Body of pancreas (tissue), 4 donors: ENCODE data around the gene GCH1.

Source experiments
- POLR2A ChIP-seq, 3 donors: fragments of 450-650 bp; IDR thresholded peaks; one replicate each; pipeline ENCODE4 v1.6.1; 2016; ENCODE audit warnings: antibody characterized with exemption in 3 of 3, mild to moderate bottlenecking in 2 of 3
- TF ChIP-seq, protein P1 (sequence below), 7 experiments: fragments of 450-650 bp in 4 of 7; fragments of 200-600 bp in 3 of 7; sonication (generic) in 3 of 7; IDR thresholded peaks; one replicate each; pipeline ENCODE4 v1.5.1; 2016 to 2019; ENCODE audit warnings: antibody characterized with exemption in 7 of 7

DNA sequence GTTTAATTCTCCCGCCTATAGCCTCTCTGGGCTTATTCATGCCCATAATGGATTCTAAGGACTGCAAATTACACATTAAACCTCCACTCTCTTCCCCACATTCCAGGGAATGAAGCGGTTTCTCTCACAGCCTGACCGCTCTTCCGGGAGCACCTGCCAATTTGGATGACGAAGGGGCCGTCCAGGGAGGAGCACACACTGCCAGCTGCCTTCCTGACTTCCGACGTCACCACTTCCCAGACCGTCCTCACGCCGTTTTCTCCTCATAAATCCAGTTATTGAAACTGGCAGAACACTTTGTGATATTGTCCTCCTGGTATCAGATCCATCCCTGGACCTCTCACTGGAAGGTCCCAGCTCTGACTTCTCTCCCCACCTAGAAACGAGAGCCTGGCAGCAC lies 87.6 kb downstream of the GCH1 start:
- TF ChIP-seq, protein P1, sequence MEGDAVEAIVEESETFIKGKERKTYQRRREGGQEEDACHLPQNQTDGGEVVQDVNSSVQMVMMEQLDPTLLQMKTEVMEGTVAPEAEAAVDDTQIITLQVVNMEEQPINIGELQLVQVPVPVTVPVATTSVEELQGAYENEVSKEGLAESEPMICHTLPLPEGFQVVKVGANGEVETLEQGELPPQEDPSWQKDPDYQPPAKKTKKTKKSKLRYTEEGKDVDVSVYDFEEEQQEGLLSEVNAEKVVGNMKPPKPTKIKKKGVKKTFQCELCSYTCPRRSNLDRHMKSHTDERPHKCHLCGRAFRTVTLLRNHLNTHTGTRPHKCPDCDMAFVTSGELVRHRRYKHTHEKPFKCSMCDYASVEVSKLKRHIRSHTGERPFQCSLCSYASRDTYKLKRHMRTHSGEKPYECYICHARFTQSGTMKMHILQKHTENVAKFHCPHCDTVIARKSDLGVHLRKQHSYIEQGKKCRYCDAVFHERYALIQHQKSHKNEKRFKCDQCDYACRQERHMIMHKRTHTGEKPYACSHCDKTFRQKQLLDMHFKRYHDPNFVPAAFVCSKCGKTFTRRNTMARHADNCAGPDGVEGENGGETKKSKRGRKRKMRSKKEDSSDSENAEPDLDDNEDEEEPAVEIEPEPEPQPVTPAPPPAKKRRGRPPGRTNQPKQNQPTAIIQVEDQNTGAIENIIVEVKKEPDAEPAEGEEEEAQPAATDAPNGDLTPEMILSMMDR (IDR thresholded peaks at IDR 0.05): no peak
- peak in 2 of 3 donors; percentile 26 to 46 for TF ChIP-seq POLR2A (IDR thresholded peaks at IDR 0.05)
